Type B pancreatic cell (in vitro differentiated cells): Measurements from ENCODE around the gene ADCK1. TPM values are rescaled to one million over a fixed set of nuclear protein-coding genes. Genes with fewer than 3 reads are reported as not detected.
"Not testable (repeated sequence)": the region's sequence is repeated elsewhere in the genome, so short reads cannot be mapped to it uniquely, and the experiment has no call there.

Experiments
- DNase-seq: peaks from one replicate; pipeline ENCODE4 v3.0.0; 2021; ENCODE audit warnings: mixed read lengths; ENCODE audit not compliant: unreplicated experiment; ENCODE audit errors: extremely low spot score
- H3K27ac Mint-ChIP-seq: 2 replicates; pipeline ENCODE4 v1.8.0; 2021; ENCODE audit warnings: mild to moderate bottlenecking, mixed read lengths
- H3K27me3 Mint-ChIP-seq: 2 replicates; pipeline ENCODE4 v1.8.0; 2021; ENCODE audit warnings: mixed read lengths
- H3K36me3 Mint-ChIP-seq: 2 replicates; pipeline ENCODE4 v1.8.0; 2021; ENCODE audit warnings: mixed read lengths
- H3K4me1 Mint-ChIP-seq: one replicate; pipeline ENCODE4 v1.8.0; 2021; ENCODE audit warnings: mixed read lengths; ENCODE audit not compliant: unreplicated experiment
- H3K4me3 Mint-ChIP-seq: 2 replicates; pipeline ENCODE4 v1.8.0; 2021; ENCODE audit warnings: mild to moderate bottlenecking, mixed read lengths
- H3K9me3 Mint-ChIP-seq: 2 replicates; pipeline ENCODE4 v1.8.0; 2021; ENCODE audit warnings: mixed read lengths
- CTCF ChIP-seq: fragments of 200-600 bp; sonication (generic); conservative IDR thresholded peaks from 2 replicates; pipeline ENCODE4 v1.5.0; 2021; ENCODE audit warnings: antibody characterized with exemption, mild to moderate bottlenecking
- total RNA-seq: library from RNA; stranded (reverse); gene quantifications from 2 replicates; pipeline ENCODE4 v1.2.1, GENCODE V29; 2021; ENCODE audit warnings: low replicate concordance

The ADCK1 gene
- total RNA-seq, 1 donor from 2014 or later = 9.2 TPM

- Mint-ChIP-seq H3K4me3 (peak overlapping the region; percentile 97), H3K36me3 (peaks cover 10% of the 10 kb centered on the region), H3K27me3 (no peaks in the 10 kb centered on the region), H3K4me1 (peaks cover 14% of the 10 kb centered on the region), H3K27ac (peak overlapping the region; percentile 96), H3K9me3 (no peaks in the 10 kb centered on the region)
- peak; percentile 42 for TF ChIP-seq CTCF
- DNase-seq = no peak
These were observed 38.5 kb upstream of the ADCK1 start for GRCh38 chr14:77761205-77761931.

- H3K27me3 Mint-ChIP-seq = no peaks in the 10 kb centered on the region
These were observed 36.6 kb upstream of the ADCK1 start for GRCh38 chr14:77763316-77763715.

DNA sequence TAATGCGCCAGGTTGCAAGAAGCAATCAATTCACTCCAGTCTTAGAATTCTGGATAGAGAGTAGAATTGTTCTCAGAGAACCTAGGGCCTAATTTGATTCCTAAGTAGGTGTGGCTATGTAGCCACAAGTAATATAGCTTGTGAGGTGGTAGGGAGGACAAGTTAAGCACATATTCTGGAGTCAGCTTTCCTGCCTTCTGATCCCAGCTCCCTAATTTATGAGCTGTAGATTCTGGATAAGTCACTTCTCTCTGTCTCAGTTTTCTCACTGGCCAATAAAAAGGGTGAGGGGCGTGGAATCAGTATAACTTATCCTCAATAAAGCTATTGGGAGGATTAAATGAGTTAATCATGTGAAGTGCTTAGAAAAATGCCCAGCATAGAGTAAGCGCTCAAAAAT, 35.9 kb upstream of the ADCK1 start:
- no peak overlapping the region for H3K4me3 Mint-ChIP-seq
- peaks cover 6% of the 10 kb centered on the region for H3K4me1 Mint-ChIP-seq
- H3K36me3 Mint-ChIP-seq = no peaks in the 10 kb centered on the region
- DNase-seq = no peak
- no peaks in the 10 kb centered on the region for H3K9me3 Mint-ChIP-seq
- H3K27ac Mint-ChIP-seq = no peak overlapping the region
- no peaks in the 10 kb centered on the region for H3K27me3 Mint-ChIP-seq
- TF ChIP-seq CTCF = no peak

More at GRCh38 chr14:77763316-77763715, 36.6 kb upstream of the ADCK1 start:
- Mint-ChIP-seq H3K36me3 (peaks cover 3% of the 10 kb centered on the region), H3K9me3 (no peaks in the 10 kb centered on the region), H3K4me3 (no peak overlapping the region), H3K4me1 (peaks cover 12% of the 10 kb centered on the region), H3K27ac (no peak overlapping the region)
- no peak for TF ChIP-seq CTCF
- no peak for DNase-seq

GRCh38 chr14:77768442-77769069, 31.4 kb upstream of the ADCK1 start:
- not testable (repeated sequence) for H3K27ac Mint-ChIP-seq, H3K4me1 Mint-ChIP-seq, H3K36me3 Mint-ChIP-seq, DNase-seq, H3K27me3 Mint-ChIP-seq, H3K9me3 Mint-ChIP-seq, H3K4me3 Mint-ChIP-seq

GRCh38 chr14:77773966-77774365, 25.9 kb upstream of the ADCK1 start:
- H3K27me3 Mint-ChIP-seq, H3K9me3 Mint-ChIP-seq: not testable (repeated sequence)

GRCh38 chr14:77782202-77782601, 17.7 kb upstream of the ADCK1 start:
- no peaks in the 10 kb centered on the region for H3K4me1 Mint-ChIP-seq
- H3K4me3 Mint-ChIP-seq = no peak overlapping the region
- H3K36me3 Mint-ChIP-seq = no peaks in the 10 kb centered on the region
- no peaks in the 10 kb centered on the region for H3K9me3 Mint-ChIP-seq
- H3K27ac Mint-ChIP-seq = no peak overlapping the region
- DNase-seq = no peak
- TF ChIP-seq CTCF = no peak
- peaks cover 3% of the 10 kb centered on the region for H3K27me3 Mint-ChIP-seq

More at GRCh38 chr14:77773966-77774365, 25.9 kb upstream of the ADCK1 start:
- not testable (repeated sequence) for H3K27ac Mint-ChIP-seq, H3K4me1 Mint-ChIP-seq, H3K36me3 Mint-ChIP-seq, H3K4me3 Mint-ChIP-seq, DNase-seq
